NCI-H2029 (cell line): Measurements from ENCODE around the gene KRT4.
"Not testable (repeated sequence)": the region's sequence is repeated elsewhere in the genome, so short reads cannot be mapped to it uniquely, and the experiment has no call there.

Experiments
- DNase-seq: peaks from one replicate; lab custom pipeline; 2025; lab: John Stamatoyannopoulos, UW

KRT4 gene

GRCh38 chr12:52772772-52773171, 41.1 kb downstream of the KRT4 start:
- no peak for DNase-seq

- no peak for DNase-seq
Measured at GRCh38 chr12:52772188-52772587, 41.7 kb downstream of the KRT4 start.

GRCh38 chr12:52771505-52771904, 42.4 kb downstream of the KRT4 start:
- DNase-seq = no peak

GRCh38 chr12:52771088-52771487, 42.8 kb downstream of the KRT4 start:
- no peak for DNase-seq

GRCh38 chr12:52769946-52770345, 44.0 kb downstream of the KRT4 start:
- no peak for DNase-seq

- DNase-seq = no peak
Measured at GRCh38 chr12:52769354-52769753, 44.6 kb downstream of the KRT4 start.

- no peak for DNase-seq
Measured at GRCh38 chr12:52768479-52769200, 45.3 kb downstream of the KRT4 start.

- DNase-seq = no peak
Measured at GRCh38 chr12:52767427-52767826, 46.5 kb downstream of the KRT4 start.

GRCh38 chr12:52767020-52767379, 46.9 kb downstream of the KRT4 start:
- no peak for DNase-seq

GRCh38 chr12:52766351-52767019, 47.4 kb downstream of the KRT4 start:
- DNase-seq = no peak

GRCh38 chr12:52765702-52766101, 48.2 kb downstream of the KRT4 start:
- DNase-seq = no peak

GRCh38 chr12:52763991-52764390, 49.9 kb downstream of the KRT4 start:
- DNase-seq = no peak

GRCh38 chr12:52763036-52763659, 50.8 kb downstream of the KRT4 start:
- DNase-seq = no peak

GRCh38 chr12:52761802-52762201, 52.1 kb downstream of the KRT4 start:
- no peak for DNase-seq

GRCh38 chr12:52761218-52761617, 52.7 kb downstream of the KRT4 start:
- DNase-seq = not testable (repeated sequence)

GRCh38 chr12:52760623-52761022, 53.3 kb downstream of the KRT4 start:
- no peak for DNase-seq

- no peak for DNase-seq
Measured at GRCh38 chr12:52759695-52760094, 54.2 kb downstream of the KRT4 start.

GRCh38 chr12:52759218-52759617, 54.7 kb downstream of the KRT4 start:
- no peak for DNase-seq

GRCh38 chr12:52757449-52758176, 56.3 kb downstream of the KRT4 start:
- no peak for DNase-seq
